Measurements from ENCODE around the gene JAK1. TPM values are rescaled to one million over a fixed set of nuclear protein-coding genes. Genes with fewer than 3 reads are reported as not detected.
A peak's percentile ranks its signal among the peaks of the same experiment; 100 is the strongest.

Gene JAK1
- total and polyA plus RNA-seq, 9 of the 15 experiments (the other 6 are each of a cell fraction or from before 2014, with no cell fraction given): 9.7 to 44.1 (median 42.5) TPM

- no peaks in the 10 kb centered on the region for H3K36me3 ChIP-seq (ENCODE audit: control insufficient read depth, insufficient read depth, low read length)
- no peak for DNase-seq (ENCODE audit: extremely low read depth in 1 of 4, low spot score in 3 of 4)
- FAIRE-seq: no peak
- ChIA-PET CTCF (ENCODE audit: low intra/inter-chr PET ratio) (no interaction called here), POLR2A (interaction anchor here (0.6 to 2.1 kb wide), 3 partner anchors 9 to 156 kb away, joined by 3 to 12 read pairs (median 4); no protein-coding TSS in a partner anchor)
- H3K79me2 ChIP-seq (ENCODE audit: control insufficient read depth, insufficient read depth, low read length): peaks cover 68% of the 10 kb centered on the region
- H3K4me1 ChIP-seq (replicated peaks in 1 of 2; ENCODE audit: control insufficient read depth in 2 of 2, insufficient read depth in 2 of 2, low read length in 2 of 2): peaks cover 13 to 52% of the 10 kb centered on the region in 2 experiments; a peak in 4 of 5 replicates
- WGBS (ENCODE audit: insufficient coverage, low coverage, missing lambda C conversion rate): 44% methylated on average over 16 of the region's 16 CpGs
- H3K9me1 ChIP-seq (ENCODE audit: control insufficient read depth, insufficient read depth, low read length): no peaks in the 10 kb centered on the region
- no peaks in the 10 kb centered on the region for H3K27me3 ChIP-seq (ENCODE audit: control insufficient read depth in 2 of 2, insufficient read depth in 2 of 2, low read length in 2 of 2)
- intact Hi-C loops (cut with micrococcal nuclease) (loop anchor here (1.0 to 5.0 kb wide), 2 partner anchors 30 to 73 kb away; partner anchors contain the start of gene JAK1), in situ Hi-C loops (cut with MboI) (no loop called here)
- no peak overlapping the region for H3K4me3 ChIP-seq
- BruUV-seq (replicated peaks): no TSS peak
- no peak overlapping the region for H2AFZ ChIP-seq (ENCODE audit: low read depth, low read length)
- no peak for ATAC-seq
- peaks cover 4% of the 10 kb centered on the region for H4K20me1 ChIP-seq (replicated peaks; ENCODE audit: control insufficient read depth, insufficient read depth, low read length)
- peak overlapping the region; percentile 63; the same call in 1 of the 2 replicates for H3K4me2 ChIP-seq (ENCODE audit: insufficient read depth, low read length)
- no peaks in the 10 kb centered on the region for H3K9me3 ChIP-seq (replicated peaks; ENCODE audit: control insufficient read depth, insufficient read depth, low read depth, low read length)
- peak overlapping the region in 1 of 2 experiments; percentile 57; a peak in 1 of 4 replicates for H3K9ac ChIP-seq (ENCODE audit: insufficient read depth in 1 of 2, low read depth in 2 of 2, low read length in 2 of 2)
- H3K27ac ChIP-seq (ENCODE audit: extremely low read depth, low read depth, low read length): no peak overlapping the region
- TF ChIP-seq CCAR2 (IDR thresholded peaks at IDR 0.05; ENCODE audit: low read depth, low read length): no peak
- no peak for TF ChIP-seq ZFP91 (CRISPR knock-in tag; IDR thresholded peaks at IDR 0.05)
- no peak for TF ChIP-seq MITF (IDR thresholded peaks at IDR 0.05)
- TF ChIP-seq RREB1 (CRISPR knock-in tag; IDR thresholded peaks at IDR 0.05): no peak
- 0 out of 2 replicates have a peak, but pooled peaks have one; percentile 12 for TF ChIP-seq HDGF (IDR thresholded peaks at IDR 0.05)
- TF ChIP-seq ARID3A (IDR thresholded peaks at IDR 0.05; ENCODE audit: borderline replicate concordance, low read depth, low read length): no peak
- no peak for TF ChIP-seq ZNF75A (CRISPR knock-in tag; IDR thresholded peaks at IDR 0.05)
- TF ChIP-seq CREB3L1 (IDR thresholded peaks at IDR 0.05; ENCODE audit: borderline replicate concordance, low read depth): no peak
These were observed 71.7 kb downstream of the JAK1 start for GRCh38 chr1:64894438-64895196.

All from K562 (cell line).